ENCODE measurements around the gene MARCHF3. TPM values are rescaled to one million over a fixed set of nuclear protein-coding genes. Genes with fewer than 3 reads are reported as not detected.

Gene MARCHF3
- total and polyA plus RNA-seq, 10 of the 15 experiments (the other 5 are each of a cell fraction or from before 2014, with no cell fraction given) = 3.6 to 24.1 (median 11.3) TPM

- Histone ChIP-seq H3K4me1 (ENCODE audit: control insufficient read depth, insufficient read depth, low read length) (no peaks in the 10 kb centered on the region), H3K36me3 (ENCODE audit: control insufficient read depth in 2 of 2, insufficient read depth in 2 of 2, low read length in 1 of 2) (no peaks in the 10 kb centered on the region), H3K79me2 (ENCODE audit: control insufficient read depth, insufficient read depth, low read length) (no peaks in the 10 kb centered on the region), H3K4me3 (no peak overlapping the region), H3K9ac (ENCODE audit: control insufficient read depth, insufficient read depth, low read length) (no peak overlapping the region), H3K9me3 (replicated peaks; ENCODE audit: control insufficient read depth, insufficient read depth, low read length) (no peaks in the 10 kb centered on the region), H3K4me2 (ENCODE audit: control insufficient read depth, insufficient read depth) (no peak overlapping the region), H3K27me3 (replicated peaks in 1 of 2; ENCODE audit: control insufficient read depth in 2 of 2, insufficient read depth in 2 of 2, low read length in 1 of 2) (no peaks in the 10 kb centered on the region), H4K20me1 (ENCODE audit: control insufficient read depth, insufficient read depth) (no peaks in the 10 kb centered on the region), H2AFZ (ENCODE audit: control insufficient read depth, low read depth, low read length) (no peak overlapping the region), H3K27ac (ENCODE audit: control insufficient read depth, insufficient read depth) (no peak overlapping the region)
- RAD21 ChIA-PET (ENCODE audit: unreplicated experiment) = no interaction called here
- CTCF ChIA-PET = no interaction called here
- no peak for DNase-seq (ENCODE audit: low read depth, low spot score)
- no TSS peak for BruUV-seq (replicated peaks)
- POLR2A ChIA-PET = interaction anchor here (0.6 kb wide), 1 partner anchor 36 kb away, joined by 4 read pairs; no protein-coding TSS in a partner anchor
- in situ Hi-C loops (cut with MboI) = no loop called here
- 76% methylated on average over 11 of the region's 11 CpGs for WGBS (ENCODE audit: insufficient coverage, insufficient replicate concordance, low lambda C conversion rate, missing lambda C conversion rate)
- SMC1A ChIA-PET (ENCODE audit: uncharacterized antibody, unreplicated experiment) = no interaction called here
- ATAC-seq = no peak
- TF ChIP-seq ZNF207 (IDR thresholded peaks at IDR 0.05; ENCODE audit: borderline replicate concordance) = no peak
- no peak for TF ChIP-seq STAT1 (conservative IDR thresholded peaks at IDR 0.05)
- TF ChIP-seq NFXL1 (IDR thresholded peaks at IDR 0.05; ENCODE audit: borderline replicate concordance) = no peak
- TF ChIP-seq, protein P1, sequence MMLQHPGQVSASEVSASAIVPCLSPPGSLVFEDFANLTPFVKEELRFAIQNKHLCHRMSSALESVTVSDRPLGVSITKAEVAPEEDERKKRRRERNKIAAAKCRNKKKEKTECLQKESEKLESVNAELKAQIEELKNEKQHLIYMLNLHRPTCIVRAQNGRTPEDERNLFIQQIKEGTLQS (IDR thresholded peaks at IDR 0.05; ENCODE audit: borderline replicate concordance, extremely low read depth, low read depth, low read length) = no peak
- TF ChIP-seq IKZF2 (IDR thresholded peaks at IDR 0.05) = no peak
- TF ChIP-seq HDAC2 (IDR thresholded peaks at IDR 0.05) = no peak
- TF ChIP-seq ZNF384 (IDR thresholded peaks at IDR 0.05; ENCODE audit: borderline replicate concordance, low read depth, low read length) = no peak
- TF ChIP-seq, protein P2, sequence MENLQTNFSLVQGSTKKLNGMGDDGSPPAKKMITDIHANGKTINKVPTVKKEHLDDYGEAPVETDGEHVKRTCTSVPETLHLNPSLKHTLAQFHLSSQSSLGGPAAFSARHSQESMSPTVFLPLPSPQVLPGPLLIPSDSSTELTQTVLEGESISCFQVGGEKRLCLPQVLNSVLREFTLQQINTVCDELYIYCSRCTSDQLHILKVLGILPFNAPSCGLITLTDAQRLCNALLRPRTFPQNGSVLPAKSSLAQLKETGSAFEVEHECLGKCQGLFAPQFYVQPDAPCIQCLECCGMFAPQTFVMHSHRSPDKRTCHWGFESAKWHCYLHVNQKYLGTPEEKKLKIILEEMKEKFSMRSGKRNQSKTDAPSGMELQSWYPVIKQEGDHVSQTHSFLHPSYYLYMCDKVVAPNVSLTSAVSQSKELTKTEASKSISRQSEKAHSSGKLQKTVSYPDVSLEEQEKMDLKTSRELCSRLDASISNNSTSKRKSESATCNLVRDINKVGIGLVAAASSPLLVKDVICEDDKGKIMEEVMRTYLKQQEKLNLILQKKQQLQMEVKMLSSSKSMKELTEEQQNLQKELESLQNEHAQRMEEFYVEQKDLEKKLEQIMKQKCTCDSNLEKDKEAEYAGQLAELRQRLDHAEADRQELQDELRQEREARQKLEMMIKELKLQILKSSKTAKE (IDR thresholded peaks at IDR 0.05; ENCODE audit: low read depth, poor library complexity, severe bottlenecking) = no peak
- TF ChIP-seq CBFB (IDR thresholded peaks at IDR 0.05; ENCODE audit: low read depth) = no peak
- no peak for TF ChIP-seq PAX8 (IDR thresholded peaks at IDR 0.05)
- no peak for TF ChIP-seq SREBF1 (IDR thresholded peaks at IDR 0.05; ENCODE audit: low read length)
- TF ChIP-seq MTA2 (IDR thresholded peaks at IDR 0.05; ENCODE audit: low read depth) = no peak
- TF ChIP-seq NR2C1 (IDR thresholded peaks at IDR 0.05) = no peak
- TF ChIP-seq, protein P3, sequence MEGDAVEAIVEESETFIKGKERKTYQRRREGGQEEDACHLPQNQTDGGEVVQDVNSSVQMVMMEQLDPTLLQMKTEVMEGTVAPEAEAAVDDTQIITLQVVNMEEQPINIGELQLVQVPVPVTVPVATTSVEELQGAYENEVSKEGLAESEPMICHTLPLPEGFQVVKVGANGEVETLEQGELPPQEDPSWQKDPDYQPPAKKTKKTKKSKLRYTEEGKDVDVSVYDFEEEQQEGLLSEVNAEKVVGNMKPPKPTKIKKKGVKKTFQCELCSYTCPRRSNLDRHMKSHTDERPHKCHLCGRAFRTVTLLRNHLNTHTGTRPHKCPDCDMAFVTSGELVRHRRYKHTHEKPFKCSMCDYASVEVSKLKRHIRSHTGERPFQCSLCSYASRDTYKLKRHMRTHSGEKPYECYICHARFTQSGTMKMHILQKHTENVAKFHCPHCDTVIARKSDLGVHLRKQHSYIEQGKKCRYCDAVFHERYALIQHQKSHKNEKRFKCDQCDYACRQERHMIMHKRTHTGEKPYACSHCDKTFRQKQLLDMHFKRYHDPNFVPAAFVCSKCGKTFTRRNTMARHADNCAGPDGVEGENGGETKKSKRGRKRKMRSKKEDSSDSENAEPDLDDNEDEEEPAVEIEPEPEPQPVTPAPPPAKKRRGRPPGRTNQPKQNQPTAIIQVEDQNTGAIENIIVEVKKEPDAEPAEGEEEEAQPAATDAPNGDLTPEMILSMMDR (IDR thresholded peaks at IDR 0.05 in 2 of 3, conservative IDR thresholded peaks at IDR 0.05 in 1 of 3; ENCODE audit: control insufficient read depth in 2 of 3, extremely low read depth in 1 of 3, insufficient read depth in 1 of 3, low read depth in 3 of 3, low read length in 3 of 3) = no peak
- TF ChIP-seq NFIC (IDR thresholded peaks at IDR 0.05; ENCODE audit: low read depth, low read length) = no peak
- no peak for FAIRE-seq
- intact Hi-C loops (cut with micrococcal nuclease; ENCODE audit: unreplicated experiment) = no loop called here
Measured at GRCh38 chr5:126872561-126873354, 157.6 kb downstream of the MARCHF3 start.

Data from GM12878 (cell line).